Activated T-helper 17 cell treated with anti-CD3 and anti-CD28 coated beads, Interleukin-2, amount 50 U/mL, for 72 hours (primary cell): ENCODE data around the gene ICAM1. TPM values are rescaled to one million over a fixed set of nuclear protein-coding genes. Genes with fewer than 3 reads are reported as not detected.

Source experiments
- ATAC-seq: fragments of 150-1000 bp; cut with Tn5 transposase; replicated peaks from 2 replicates; pipeline ENCODE4 v1.10.0; 2021; ENCODE audit warnings: mild to moderate bottlenecking, moderate library complexity
- H3K27ac Mint-ChIP-seq: one replicate; pipeline ENCODE4 v1.8.0; 2022; ENCODE audit warnings: mixed read lengths
- H3K27me3 Mint-ChIP-seq: one replicate; pipeline ENCODE4 v1.8.0; 2022; ENCODE audit warnings: mixed read lengths
- H3K36me3 Mint-ChIP-seq: one replicate; pipeline ENCODE4 v1.8.0; 2022; ENCODE audit warnings: low read depth, mild to moderate bottlenecking, mixed read lengths
- H3K4me1 Mint-ChIP-seq: one replicate; pipeline ENCODE4 v1.8.0; 2022; ENCODE audit warnings: mixed read lengths
- H3K4me3 Mint-ChIP-seq: one replicate; pipeline ENCODE4 v1.8.0; 2022; ENCODE audit warnings: mild to moderate bottlenecking, mixed read lengths
- H3K9me3 Mint-ChIP-seq: one replicate; pipeline ENCODE4 v1.8.0; 2022; ENCODE audit warnings: mixed read lengths
- total RNA-seq, 2 donors: library from RNA; stranded (reverse); gene quantifications; one replicate each; pipeline ENCODE4 v1.2.3, GENCODE V29; 2022

ICAM1 gene
- total RNA-seq, 2 donors from 2014 or later: 47.8 to 88.5 TPM

- Mint-ChIP-seq H3K4me1 (peaks cover 15% of the 10 kb centered on the region), H3K36me3 (peaks cover 57% of the 10 kb centered on the region), H3K9me3 (no peaks in the 10 kb centered on the region), H3K27ac (peak within 1 kb of the TSS; percentile 83), H3K27me3 (no peaks in the 10 kb centered on the region), H3K4me3 (peak within 1 kb of the TSS; percentile 88)
- peak; percentile 91 for ATAC-seq
Measured at GRCh38 chr19:10315335-10316214, 44.7 kb downstream of the ICAM1 start, which contains the start of gene FDX2. Gene FDX2, minus strand, starts transcription at chr19:10316015. Its CDS starts 19 bp downstream, at chr19:10315996.

GRCh38 chr19:10316229-10317044 lies 45.5 kb downstream of the ICAM1 start:
- ATAC-seq: peak; percentile 17
- no peaks in the 10 kb centered on the region for H3K9me3 Mint-ChIP-seq
- peaks cover 15% of the 10 kb centered on the region for H3K4me1 Mint-ChIP-seq
- peak overlapping the region; percentile 83 for H3K27ac Mint-ChIP-seq
- peaks cover 57% of the 10 kb centered on the region for H3K36me3 Mint-ChIP-seq
- peak overlapping the region; percentile 88 for H3K4me3 Mint-ChIP-seq
- H3K27me3 Mint-ChIP-seq: no peaks in the 10 kb centered on the region

GRCh38 chr19:10317045-10317856 lies 46.3 kb downstream of the ICAM1 start:
- Mint-ChIP-seq H3K4me1 (peaks cover 15% of the 10 kb centered on the region), H3K27ac (no peak overlapping the region), H3K9me3 (no peaks in the 10 kb centered on the region), H3K36me3 (peaks cover 64% of the 10 kb centered on the region), H3K27me3 (no peaks in the 10 kb centered on the region), H3K4me3 (no peak overlapping the region)
- ATAC-seq: no peak

- Mint-ChIP-seq H3K4me1 (peaks cover 15% of the 10 kb centered on the region), H3K27me3 (no peaks in the 10 kb centered on the region), H3K9me3 (no peaks in the 10 kb centered on the region), H3K4me3 (no peak overlapping the region), H3K36me3 (peaks cover 69% of the 10 kb centered on the region), H3K27ac (no peak overlapping the region)
- ATAC-seq: no peak
Measured at GRCh38 chr19:10317857-10318462, 47.0 kb downstream of the ICAM1 start.

GRCh38 chr19:10318807-10319682 lies 48.1 kb downstream of the ICAM1 start:
- Mint-ChIP-seq H3K27me3 (no peaks in the 10 kb centered on the region), H3K27ac (no peak overlapping the region), H3K4me3 (no peak overlapping the region), H3K9me3 (no peaks in the 10 kb centered on the region), H3K36me3 (peaks cover 75% of the 10 kb centered on the region), H3K4me1 (peaks cover 15% of the 10 kb centered on the region)
- ATAC-seq: no peak

GRCh38 chr19:10320602-10321416 lies 49.9 kb downstream of the ICAM1 start:
- Mint-ChIP-seq H3K27ac (no peak overlapping the region), H3K9me3 (no peaks in the 10 kb centered on the region), H3K4me3 (no peak overlapping the region), H3K4me1 (peaks cover 6% of the 10 kb centered on the region), H3K36me3 (peaks cover 84% of the 10 kb centered on the region), H3K27me3 (no peaks in the 10 kb centered on the region)
- ATAC-seq: no peak

GRCh38 chr19:10321417-10321797 lies 50.5 kb downstream of the ICAM1 start:
- no peaks in the 10 kb centered on the region for H3K9me3 Mint-ChIP-seq
- no peaks in the 10 kb centered on the region for H3K27me3 Mint-ChIP-seq
- H3K36me3 Mint-ChIP-seq: peaks cover 84% of the 10 kb centered on the region
- H3K4me1 Mint-ChIP-seq: no peaks in the 10 kb centered on the region
- H3K27ac Mint-ChIP-seq: no peak overlapping the region
- no peak for ATAC-seq
- H3K4me3 Mint-ChIP-seq: no peak overlapping the region

- H3K4me1 Mint-ChIP-seq: no peaks in the 10 kb centered on the region
- H3K36me3 Mint-ChIP-seq: peaks cover 84% of the 10 kb centered on the region
- no peak for ATAC-seq
- H3K9me3 Mint-ChIP-seq: no peaks in the 10 kb centered on the region
- H3K27me3 Mint-ChIP-seq: no peaks in the 10 kb centered on the region
- H3K27ac Mint-ChIP-seq: no peak overlapping the region
- H3K4me3 Mint-ChIP-seq: no peak overlapping the region
Measured at GRCh38 chr19:10321874-10322835, 51.2 kb downstream of the ICAM1 start.

- no peak for ATAC-seq
- H3K27me3 Mint-ChIP-seq: no peaks in the 10 kb centered on the region
- no peak overlapping the region for H3K4me3 Mint-ChIP-seq
- no peak overlapping the region for H3K27ac Mint-ChIP-seq
- peaks cover 91% of the 10 kb centered on the region for H3K36me3 Mint-ChIP-seq
- no peaks in the 10 kb centered on the region for H3K9me3 Mint-ChIP-seq
- no peaks in the 10 kb centered on the region for H3K4me1 Mint-ChIP-seq
Measured at GRCh38 chr19:10325732-10326131, 54.8 kb downstream of the ICAM1 start.

- Mint-ChIP-seq H3K4me3 (no peak overlapping the region), H3K27me3 (no peaks in the 10 kb centered on the region), H3K36me3 (peaks cover 95% of the 10 kb centered on the region), H3K4me1 (peaks cover 4% of the 10 kb centered on the region), H3K9me3 (no peaks in the 10 kb centered on the region), H3K27ac (no peak overlapping the region)
- ATAC-seq: no peak
Measured at GRCh38 chr19:10327793-10328192, 56.9 kb downstream of the ICAM1 start.

GRCh38 chr19:10328558-10329429 lies 57.9 kb downstream of the ICAM1 start:
- H3K36me3 Mint-ChIP-seq: peaks cover 95% of the 10 kb centered on the region
- H3K9me3 Mint-ChIP-seq: no peaks in the 10 kb centered on the region
- H3K27ac Mint-ChIP-seq: no peak overlapping the region
- no peaks in the 10 kb centered on the region for H3K27me3 Mint-ChIP-seq
- no peak overlapping the region for H3K4me3 Mint-ChIP-seq
- H3K4me1 Mint-ChIP-seq: peaks cover 4% of the 10 kb centered on the region
- no peak for ATAC-seq
